HCT116 (cell line): ENCODE results near the gene COASY. TPM values are rescaled to one million over a fixed set of nuclear protein-coding genes. Genes with fewer than 3 reads are reported as not detected.
"Not testable (repeated sequence)": the region's sequence is repeated elsewhere in the genome, so short reads cannot be mapped to it uniquely, and the experiment has no call there.

Source experiments
- ATAC-seq: fragments of 200-7000 bp; cut with Tn5 transposase; 2 replicates; pipeline ENCODE4 v1.9.1; 2020; ENCODE audit warnings: mild to moderate bottlenecking, moderate library complexity
- BruUV-seq: library from RNA; stranded (reverse); fragments of 400-500 nt; replicated peaks from 2 replicates; lab custom pipeline; 2021; lab: Mats Ljungman, UMichigan
- CTCF ChIA-PET: fragments of 300-600 bp; sonication (Branson Sonifier 250); formaldehyde crosslinking; loops from one replicate; lab custom pipeline; 2021; ENCODE audit warnings: antibody characterized with exemption; lab: Charles Lee
- POLR2A ChIA-PET: fragments of 300-600, 350-600 bp; sonication (Branson Sonifier 250); formaldehyde crosslinking; loops from one replicate; lab custom pipeline; 2021; ENCODE audit warnings: antibody characterized with exemption; lab: Charles Lee
- RAD21 ChIA-PET, 2 experiments: fragments of 300-600 bp; sonication (Branson Sonifier 250); formaldehyde crosslinking; loops; one replicate each; lab custom pipeline; 2023; ENCODE audit warnings: low total read pairs in 2 of 2; ENCODE audit not compliant: uncharacterized antibody in 2 of 2, unreplicated experiment in 2 of 2, low non-redundant PET in 1 of 2; lab: Charles Lee
- DNase-seq: peaks from one replicate; pipeline ENCODE4 v3.0.0-alpha.2; 2010; ENCODE audit warnings: low read depth, low spot score
- H2AFZ ChIP-seq: fragments of 200-600 bp; shearing (Covaris generic), sonication (generic); 2 replicates; pipeline ENCODE4 v1.6.1; 2017; ENCODE audit warnings: low read depth, mixed run types, mixed read lengths, antibody characterized with exemption, low read length; ENCODE audit not compliant: poor library complexity, severe bottlenecking
- H3K27ac ChIP-seq: 2 replicates; pipeline ENCODE4 v1.5.1; 2012; ENCODE audit warnings: low read depth, low read length
- H3K27me3 ChIP-seq: fragments of 200-600 bp; sonication (generic); 2 replicates; pipeline ENCODE4 v1.6.1; 2016; ENCODE audit warnings: mixed run types, low read length, mixed read lengths; ENCODE audit not compliant: insufficient read depth
- H3K36me3 ChIP-seq, 2 experiments: fragments of 200-500 bp in 1 of 2; fragments of 200-600 bp in 1 of 2; sonication (Bioruptor generic) in 1 of 2; sonication (generic) in 1 of 2; 2 replicates each; pipeline versions ENCODE4 v1.5.1 to v1.6.1; 2014 to 2016; ENCODE audit warnings: low read length in 2 of 2, inconsistent platforms in 1 of 2, mixed read lengths in 1 of 2, mixed run types in 1 of 2; ENCODE audit not compliant: insufficient read depth in 2 of 2, control insufficient read depth in 1 of 2
- H3K4me1 ChIP-seq, 2 experiments: fragments of 200-600 bp in 1 of 2; sonication (generic) in 1 of 2; 2 replicates each; pipeline versions ENCODE4 v1.5.1 to v1.6.1; 2012 to 2017; ENCODE audit warnings: low read length in 2 of 2, inconsistent platforms in 1 of 2, mild to moderate bottlenecking in 1 of 2, mixed read lengths in 1 of 2, mixed run types in 1 of 2, moderate library complexity in 1 of 2; ENCODE audit not compliant: insufficient read depth in 2 of 2, control insufficient read depth in 1 of 2
- H3K4me2 ChIP-seq: fragments of 200-600 bp; sonication (generic); 2 replicates; pipeline ENCODE4 v1.6.1; 2017; ENCODE audit warnings: mixed run types, low read length, mixed read lengths
- H3K4me3 ChIP-seq, 2 experiments: fragments of 200-600 bp in 1 of 2; sonication (generic) in 1 of 2; replicated peaks in 1 of 2; 2 replicates each; pipeline ENCODE4 v1.5.1; 2011 to 2016; ENCODE audit warnings: low read length in 2 of 2, control low read depth in 1 of 2, low read depth in 1 of 2, mild to moderate bottlenecking in 1 of 2, mixed read lengths in 1 of 2, mixed run types in 1 of 2
- H3K79me2 ChIP-seq: fragments of 200-600 bp; sonication (generic); 2 replicates; pipeline ENCODE4 v1.6.1; 2017; ENCODE audit warnings: mild to moderate bottlenecking, mixed run types, low read length, moderate library complexity, mixed read lengths; ENCODE audit not compliant: insufficient read depth
- H3K9ac ChIP-seq: fragments of 200-600 bp; sonication (generic); 2 replicates; pipeline ENCODE4 v1.6.1; 2016; ENCODE audit warnings: low read length, mixed read lengths
- H3K9me2 ChIP-seq: fragments of 200-600 bp; sonication (generic), shearing (Covaris generic); 2 replicates; pipeline ENCODE4 v1.6.1; 2017; ENCODE audit warnings: mixed run types, mild to moderate bottlenecking, moderate library complexity; ENCODE audit not compliant: insufficient read depth
- H3K9me3 ChIP-seq, 2 experiments: fragments of 200-500 bp in 1 of 2; fragments of 200-600 bp in 1 of 2; sonication (Bioruptor generic) in 1 of 2; sonication (generic) in 1 of 2; 2 replicates each; pipeline ENCODE4 v1.6.1; 2014 to 2017; ENCODE audit warnings: low read length in 2 of 2, mixed read lengths in 2 of 2, inconsistent platforms in 1 of 2, low read depth in 1 of 2, mild to moderate bottlenecking in 1 of 2, mixed run types in 1 of 2, moderate library complexity in 1 of 2; ENCODE audit not compliant: control insufficient read depth in 1 of 2, insufficient read depth in 1 of 2
- H4K20me1 ChIP-seq: fragments of 200-600 bp; sonication (generic), shearing (Covaris generic); 2 replicates; pipeline ENCODE4 v1.6.1; 2017; ENCODE audit warnings: mixed run types, mild to moderate bottlenecking, moderate library complexity; ENCODE audit not compliant: insufficient read depth
- CEBPB ChIP-seq: IDR thresholded peaks from 2 replicates; pipeline ENCODE4 v1.6.1; 2012; ENCODE audit warnings: low read depth
- EZH2 ChIP-seq: fragments of 200-600 bp; sonication (generic); IDR thresholded peaks from 2 replicates; pipeline ENCODE4 v1.6.1; 2017; ENCODE audit warnings: antibody characterized with exemption, mixed run types
- EZH2phosphoT487 ChIP-seq: fragments of 200-600 bp; IDR thresholded peaks from 2 replicates; pipeline ENCODE4 v1.6.1; 2018; ENCODE audit warnings: antibody characterized with exemption, borderline replicate concordance
- FOSL1 ChIP-seq: IDR thresholded peaks from 2 replicates; pipeline ENCODE4 v1.6.1; 2012; ENCODE audit warnings: low read depth
- JUND ChIP-seq: IDR thresholded peaks from 2 replicates; pipeline ENCODE4 v1.6.1; 2012
- POLR2A ChIP-seq: IDR thresholded peaks from 2 replicates; pipeline ENCODE4 v1.7.0; 2011; ENCODE audit warnings: borderline replicate concordance; ENCODE audit not compliant: insufficient read depth, insufficient read length; ENCODE audit errors: extremely low read depth
- RAD21 ChIP-seq: IDR thresholded peaks from 2 replicates; pipeline ENCODE4 v1.6.1; 2012; ENCODE audit warnings: low read depth, mild to moderate bottlenecking
- REST ChIP-seq: IDR thresholded peaks from 2 replicates; pipeline ENCODE4 v1.6.1; 2012; ENCODE audit warnings: low read depth
- SIN3A ChIP-seq: IDR thresholded peaks from 2 replicates; pipeline ENCODE4 v1.6.1; 2012; ENCODE audit warnings: low read depth
- SP1 ChIP-seq: IDR thresholded peaks from 2 replicates; pipeline ENCODE4 v1.6.1; 2012; ENCODE audit warnings: low read depth
- SRF ChIP-seq: IDR thresholded peaks from 2 replicates; pipeline ENCODE4 v1.6.1; 2012; ENCODE audit warnings: low read depth
- TCF7L2 ChIP-seq: IDR thresholded peaks from 2 replicates; pipeline ENCODE4 v1.7.0; 2011; ENCODE audit warnings: borderline replicate concordance, inconsistent platforms; ENCODE audit not compliant: insufficient read depth, insufficient read length; ENCODE audit errors: extremely low read depth
- ZFX ChIP-seq: fragments of 450-650 bp; IDR thresholded peaks from 2 replicates; pipeline ENCODE4 v1.6.1; 2017
- ZNF274 ChIP-seq: fragments of 200-500 bp; sonication (Bioruptor generic); IDR thresholded peaks from 2 replicates; pipeline ENCODE4 v1.6.1; 2014; ENCODE audit warnings: mild to moderate bottlenecking, low read depth, low read length, inconsistent platforms
- intact Hi-C: fragments of 100-400 bp; cut with micrococcal nuclease; formaldehyde crosslinking; loops from 2 replicates; pipeline ENCODE4 v1.10.0; 2022
- total RNA-seq: library from RNA; stranded (reverse); gene quantifications from one replicate; pipeline ENCODE4 v1.2.1, GENCODE V29; 2021; ENCODE audit not compliant: unreplicated experiment
- TF ChIP-seq, protein P1 (sequence below): IDR thresholded peaks from 2 replicates; pipeline ENCODE4 v1.6.1; 2012
- TF ChIP-seq, protein P2 (sequence below), 3 experiments: fragments of 200-600 bp in 1 of 3; sonication (generic) in 1 of 3; IDR thresholded peaks in 2 of 3; conservative IDR thresholded peaks in 1 of 3; 2 replicates each; pipeline ENCODE4 v1.5.1; 2012 to 2017; ENCODE audit warnings: low read depth in 2 of 3, low read length in 2 of 3, antibody characterized with exemption in 1 of 3, borderline replicate concordance in 1 of 3, control low read depth in 1 of 3, mild to moderate bottlenecking in 1 of 3, mixed read lengths in 1 of 3, mixed run types in 1 of 3, moderate library complexity in 1 of 3; ENCODE audit not compliant: insufficient read depth in 1 of 3

Gene COASY
- total RNA-seq, 1 experiment from 2014 or later = 137 TPM

DNA sequence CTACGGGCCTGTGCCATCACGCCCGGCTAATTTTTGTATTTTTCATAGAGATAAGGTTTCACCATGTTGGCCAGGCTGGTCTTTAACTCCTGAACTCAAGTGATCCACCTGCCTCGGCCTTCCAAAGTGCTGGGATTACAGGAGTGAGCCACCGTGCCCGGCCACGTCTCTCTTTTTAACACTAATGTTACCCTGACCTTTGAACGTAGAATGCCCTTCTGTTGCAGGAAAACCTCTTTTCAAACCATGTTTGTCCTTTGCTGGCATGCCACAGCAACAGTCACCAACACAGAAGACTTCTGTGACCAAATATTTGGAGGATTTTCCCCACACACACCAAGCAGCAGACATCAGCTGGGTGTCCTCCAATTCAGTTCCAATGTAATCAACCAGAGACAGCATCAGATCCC is 17.1 kb upstream of the COASY start:
- Histone ChIP-seq H3K4me3 (no peak overlapping the region), H3K4me1 (peaks cover 9 to 26% of the 10 kb centered on the region in 2 experiments), H3K9me3 (no peaks in the 10 kb centered on the region), H2AFZ (no peak overlapping the region), H3K36me3 (no peaks in the 10 kb centered on the region), H4K20me1 (no peaks in the 10 kb centered on the region), H3K4me2 (no peak overlapping the region), H3K9me2 (no peaks in the 10 kb centered on the region), H3K27ac (no peak overlapping the region), H3K27me3 (no peaks in the 10 kb centered on the region), H3K79me2 (no peaks in the 10 kb centered on the region), H3K9ac (no peak overlapping the region)
- no peak for ATAC-seq
- ChIA-PET POLR2A (no interaction called here), RAD21 (no interaction called here), CTCF (no interaction called here)
- intact Hi-C loops = no loop called here
- BruUV-seq = no TSS peak
- TF ChIP-seq FOSL1 = no peak
- TF ChIP-seq ZNF274 = no peak
- no peak for TF ChIP-seq TCF7L2
- TF ChIP-seq, protein P1, sequence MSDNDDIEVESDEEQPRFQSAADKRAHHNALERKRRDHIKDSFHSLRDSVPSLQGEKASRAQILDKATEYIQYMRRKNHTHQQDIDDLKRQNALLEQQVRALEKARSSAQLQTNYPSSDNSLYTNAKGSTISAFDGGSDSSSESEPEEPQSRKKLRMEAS = no peak
- TF ChIP-seq, protein P2, sequence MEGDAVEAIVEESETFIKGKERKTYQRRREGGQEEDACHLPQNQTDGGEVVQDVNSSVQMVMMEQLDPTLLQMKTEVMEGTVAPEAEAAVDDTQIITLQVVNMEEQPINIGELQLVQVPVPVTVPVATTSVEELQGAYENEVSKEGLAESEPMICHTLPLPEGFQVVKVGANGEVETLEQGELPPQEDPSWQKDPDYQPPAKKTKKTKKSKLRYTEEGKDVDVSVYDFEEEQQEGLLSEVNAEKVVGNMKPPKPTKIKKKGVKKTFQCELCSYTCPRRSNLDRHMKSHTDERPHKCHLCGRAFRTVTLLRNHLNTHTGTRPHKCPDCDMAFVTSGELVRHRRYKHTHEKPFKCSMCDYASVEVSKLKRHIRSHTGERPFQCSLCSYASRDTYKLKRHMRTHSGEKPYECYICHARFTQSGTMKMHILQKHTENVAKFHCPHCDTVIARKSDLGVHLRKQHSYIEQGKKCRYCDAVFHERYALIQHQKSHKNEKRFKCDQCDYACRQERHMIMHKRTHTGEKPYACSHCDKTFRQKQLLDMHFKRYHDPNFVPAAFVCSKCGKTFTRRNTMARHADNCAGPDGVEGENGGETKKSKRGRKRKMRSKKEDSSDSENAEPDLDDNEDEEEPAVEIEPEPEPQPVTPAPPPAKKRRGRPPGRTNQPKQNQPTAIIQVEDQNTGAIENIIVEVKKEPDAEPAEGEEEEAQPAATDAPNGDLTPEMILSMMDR (IDR thresholded peaks at IDR 0.05 in 2 of 3, conservative IDR thresholded peaks at IDR 0.05 in 1 of 3; ENCODE audit: borderline replicate concordance in 1 of 3, insufficient read depth in 1 of 3, low read depth in 2 of 3, low read length in 2 of 3) = no peak
- TF ChIP-seq POLR2A = no peak
- TF ChIP-seq CEBPB = no peak
- no peak for TF ChIP-seq REST
- TF ChIP-seq SP1 = no peak
- TF ChIP-seq EZH2 = no peak
- no peak for TF ChIP-seq ZFX
- TF ChIP-seq SIN3A = no peak
- TF ChIP-seq RAD21 = no peak
- TF ChIP-seq EZH2phosphoT487 = no peak
- TF ChIP-seq SRF = no peak
- TF ChIP-seq JUND = no peak
- DNase-seq = no peak

GRCh38 chr17:42545755-42546505 is 16.0 kb upstream of the COASY start:
- H3K9ac ChIP-seq, H2AFZ ChIP-seq, intact Hi-C loops, CTCF ChIA-PET, DNase-seq, ATAC-seq, POLR2A ChIA-PET, H4K20me1 ChIP-seq, H3K27ac ChIP-seq, BruUV-seq, H3K27me3 ChIP-seq, H3K36me3 ChIP-seq, H3K79me2 ChIP-seq, H3K9me3 ChIP-seq, H3K4me3 ChIP-seq, RAD21 ChIA-PET, H3K9me2 ChIP-seq, H3K4me2 ChIP-seq: not testable (repeated sequence)
- H3K4me1 ChIP-seq = peaks cover 8 to 22% of the 10 kb centered on the region in 2 experiments
